GM23248 (cell line): Measurements from ENCODE around the gene ATOH7. TPM values are rescaled to one million over a fixed set of nuclear protein-coding genes. Genes with fewer than 3 reads are reported as not detected.

ENCODE experiments used
- DNase-seq: peaks from one replicate; pipeline ENCODE4 v3.0.0-alpha.2; 2015
- H2AFZ ChIP-seq: fragments of 200-600 bp; sonication (generic); 2 replicates; pipeline ENCODE4 v1.6.1; 2016; ENCODE audit warnings: antibody characterized with exemption
- H3F3A ChIP-seq: fragments of 200-600 bp; sonication (generic); 2 replicates; pipeline ENCODE4 v1.6.1; 2016; ENCODE audit warnings: mild to moderate bottlenecking, antibody characterized with exemption, mixed run types; ENCODE audit not compliant: insufficient read depth
- H3K27ac ChIP-seq: fragments of 200-600 bp; sonication (generic); 2 replicates; pipeline ENCODE4 v1.5.1; 2016; ENCODE audit warnings: mild to moderate bottlenecking
- H3K27me3 ChIP-seq: fragments of 200-600 bp; sonication (generic); replicated peaks from 2 replicates; pipeline ENCODE4 v1.6.1; 2016; ENCODE audit warnings: mild to moderate bottlenecking; ENCODE audit not compliant: insufficient read depth
- H3K36me3 ChIP-seq: fragments of 200-600 bp; sonication (generic); 2 replicates; pipeline ENCODE4 v1.6.1; 2016; ENCODE audit warnings: low read depth, mild to moderate bottlenecking
- H3K4me1 ChIP-seq: fragments of 200-600 bp; sonication (generic); 2 replicates; pipeline ENCODE4 v1.6.1; 2016; ENCODE audit warnings: mild to moderate bottlenecking; ENCODE audit not compliant: insufficient read depth
- H3K4me2 ChIP-seq: fragments of 200-600 bp; sonication (generic); one replicate; pipeline ENCODE4 v1.6.1; 2016; ENCODE audit warnings: mild to moderate bottlenecking; ENCODE audit not compliant: unreplicated experiment
- H3K4me3 ChIP-seq: fragments of 200-600 bp; sonication (generic); 2 replicates; pipeline ENCODE4 v1.5.1; 2016; ENCODE audit warnings: mild to moderate bottlenecking
- H3K79me2 ChIP-seq: fragments of 200-600 bp; sonication (generic); 2 replicates; pipeline ENCODE4 v1.6.1; 2016; ENCODE audit warnings: mild to moderate bottlenecking; ENCODE audit not compliant: insufficient read depth
- H3K9ac ChIP-seq: fragments of 200-600 bp; sonication (generic); 2 replicates; pipeline ENCODE4 v1.6.1; 2016; ENCODE audit warnings: mild to moderate bottlenecking
- H3K9me2 ChIP-seq: fragments of 200-600 bp; sonication (generic); 2 replicates; pipeline ENCODE4 v1.6.1; 2016; ENCODE audit warnings: mixed run types, mild to moderate bottlenecking, moderate library complexity; ENCODE audit not compliant: insufficient read depth
- H3K9me3 ChIP-seq: fragments of 200-600 bp; sonication (generic); one replicate; pipeline ENCODE4 v1.6.1; 2017; ENCODE audit warnings: low read depth
- H4K20me1 ChIP-seq: fragments of 200-600 bp; sonication (generic); 2 replicates; pipeline ENCODE4 v1.6.0; 2016; ENCODE audit not compliant: insufficient read depth
- EZH2 ChIP-seq: fragments of 200-600 bp; sonication (generic); IDR thresholded peaks from 2 replicates; pipeline ENCODE4 v1.6.1; 2018; ENCODE audit warnings: antibody characterized with exemption, mild to moderate bottlenecking; ENCODE audit not compliant: insufficient read depth, poor library complexity, severe bottlenecking
- EZH2phosphoT487 ChIP-seq: fragments of 200-600 bp; sonication (generic); IDR thresholded peaks from 2 replicates; pipeline ENCODE4 v1.6.1; 2018; ENCODE audit warnings: antibody characterized with exemption, moderate library complexity, mild to moderate bottlenecking, low read depth; ENCODE audit not compliant: insufficient read depth
- WGBS, 2 experiments: methylation state at CpG; one replicate each; pipeline ENCODE4 v1.1.6; 2015 to 2017; ENCODE audit warnings: low lambda C conversion rate in 2 of 2, low coverage in 1 of 2; ENCODE audit errors: missing lambda C conversion rate in 2 of 2; 5-methylcytosine and 5-hydroxymethylcytosine counted together
- in situ Hi-C: fragments of 300-500 bp; cut with MboI; formaldehyde crosslinking; loops from 2 replicates; pipeline ENCODE4 v1.15.0; 2020
- polyA plus RNA-seq: library from polyadenylated mRNA; unstranded; fragments of >200 nt; fragmentation: Nextera tagmentation; extraction: Ambion mirVana; gene quantifications from 2 replicates; pipeline ENCODE4 v1.2.1, GENCODE V29; 2016
- total RNA-seq: library from RNA; depleted of rRNA; stranded (reverse); fragments of >200 nt; shearing (Covaris generic); gene quantifications from 2 replicates; pipeline ENCODE4 v1.2.3, GENCODE V29; 2014

ATOH7 gene
- total and polyA plus RNA-seq, 2 experiments from 2014 or later, result not detected

DNA sequence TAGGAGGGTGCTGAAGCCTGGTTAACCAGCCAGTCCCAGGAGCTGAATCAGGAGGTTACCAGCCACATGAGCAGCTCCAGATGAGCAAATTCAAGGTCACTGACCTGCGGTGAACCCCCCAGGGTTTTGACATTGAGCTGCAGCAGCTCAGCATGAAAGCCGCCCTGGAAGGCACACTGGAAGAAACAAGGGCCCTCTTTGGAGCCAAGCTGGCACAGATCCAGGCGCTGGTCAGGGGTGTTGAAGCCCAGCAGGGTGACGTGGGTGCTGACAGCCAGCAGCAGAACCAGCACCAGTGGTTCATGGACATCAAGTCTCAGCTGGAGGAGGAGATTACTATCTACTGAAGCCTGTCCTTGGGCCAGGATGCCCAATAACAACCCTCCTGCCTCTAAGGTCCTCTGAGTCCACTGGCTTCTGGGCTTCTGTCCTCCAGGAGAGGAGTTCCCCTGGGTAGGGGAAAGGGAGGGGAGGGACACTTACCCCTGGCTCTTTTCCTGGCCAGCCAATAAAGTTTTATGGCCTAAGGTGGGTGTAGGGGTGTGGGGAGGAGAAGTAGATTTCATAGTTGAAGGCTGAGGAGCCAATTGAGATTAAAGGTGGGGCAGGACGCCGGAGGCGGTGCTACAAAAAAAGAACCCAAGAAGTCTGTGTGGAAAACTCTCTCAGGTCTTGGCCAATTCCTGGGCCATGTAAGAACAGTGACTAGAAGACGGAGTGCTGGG, 29.4 kb upstream of the ATOH7 start:
- no peaks in the 10 kb centered on the region for H4K20me1 ChIP-seq
- H3K9me3 ChIP-seq, result no peaks in the 10 kb centered on the region
- no peaks in the 10 kb centered on the region for H3K9me2 ChIP-seq
- H3K27ac ChIP-seq, result no peak overlapping the region
- 84 to 86% methylated on average over 8 of the region's 8 CpGs for WGBS, 2 experiments
- in situ Hi-C loops, result no loop called here
- no peaks in the 10 kb centered on the region for H3K27me3 ChIP-seq
- H3K4me2 ChIP-seq, result no peak overlapping the region
- H3K9ac ChIP-seq, result no peak overlapping the region
- H3K36me3 ChIP-seq, result no peaks in the 10 kb centered on the region
- no peaks in the 10 kb centered on the region for H3F3A ChIP-seq
- H3K4me1 ChIP-seq, result no peaks in the 10 kb centered on the region
- H3K79me2 ChIP-seq, result no peaks in the 10 kb centered on the region
- H2AFZ ChIP-seq, result no peak overlapping the region
- TF ChIP-seq EZH2phosphoT487, result no peak
- TF ChIP-seq EZH2, result no peak
- DNase-seq, result no peak
- no peak overlapping the region for H3K4me3 ChIP-seq

DNA sequence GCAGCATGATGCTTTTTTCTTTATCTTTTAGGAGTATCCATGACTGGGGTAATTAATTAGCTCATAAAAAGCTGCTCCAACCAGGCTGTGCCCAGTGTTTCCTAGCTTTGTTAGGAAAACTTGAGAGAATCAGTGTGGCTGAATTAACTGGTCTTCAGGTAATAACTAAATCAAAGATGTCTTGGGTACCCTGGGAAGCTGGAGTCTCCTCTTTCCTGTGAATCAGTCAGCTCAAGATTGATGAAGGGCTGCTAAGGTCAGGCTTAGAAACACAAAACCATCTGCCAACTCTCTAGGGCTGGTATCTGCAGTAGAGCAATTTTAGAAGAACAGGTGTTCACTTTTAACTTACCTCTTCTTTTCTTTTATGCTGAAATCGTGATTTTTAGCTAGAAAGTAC, 21.4 kb upstream of the ATOH7 start:
- no peak for TF ChIP-seq EZH2phosphoT487
- no peak for TF ChIP-seq EZH2
- Histone ChIP-seq H3K4me2 (no peak overlapping the region), H3K9me2 (no peaks in the 10 kb centered on the region), H3K4me1 (no peaks in the 10 kb centered on the region), H3K36me3 (no peaks in the 10 kb centered on the region), H3K9me3 (no peaks in the 10 kb centered on the region), H3K27me3 (no peaks in the 10 kb centered on the region), H4K20me1 (no peaks in the 10 kb centered on the region), H3K9ac (no peak overlapping the region), H3K79me2 (no peaks in the 10 kb centered on the region), H3K27ac (no peak overlapping the region), H3K4me3 (no peak overlapping the region), H2AFZ (no peak overlapping the region), H3F3A (no peaks in the 10 kb centered on the region)
- in situ Hi-C loops, result no loop called here
- no peak for DNase-seq
- 0 to 9% methylated on average over 1 of the region's 1 CpG for WGBS, 2 experiments

DNA sequence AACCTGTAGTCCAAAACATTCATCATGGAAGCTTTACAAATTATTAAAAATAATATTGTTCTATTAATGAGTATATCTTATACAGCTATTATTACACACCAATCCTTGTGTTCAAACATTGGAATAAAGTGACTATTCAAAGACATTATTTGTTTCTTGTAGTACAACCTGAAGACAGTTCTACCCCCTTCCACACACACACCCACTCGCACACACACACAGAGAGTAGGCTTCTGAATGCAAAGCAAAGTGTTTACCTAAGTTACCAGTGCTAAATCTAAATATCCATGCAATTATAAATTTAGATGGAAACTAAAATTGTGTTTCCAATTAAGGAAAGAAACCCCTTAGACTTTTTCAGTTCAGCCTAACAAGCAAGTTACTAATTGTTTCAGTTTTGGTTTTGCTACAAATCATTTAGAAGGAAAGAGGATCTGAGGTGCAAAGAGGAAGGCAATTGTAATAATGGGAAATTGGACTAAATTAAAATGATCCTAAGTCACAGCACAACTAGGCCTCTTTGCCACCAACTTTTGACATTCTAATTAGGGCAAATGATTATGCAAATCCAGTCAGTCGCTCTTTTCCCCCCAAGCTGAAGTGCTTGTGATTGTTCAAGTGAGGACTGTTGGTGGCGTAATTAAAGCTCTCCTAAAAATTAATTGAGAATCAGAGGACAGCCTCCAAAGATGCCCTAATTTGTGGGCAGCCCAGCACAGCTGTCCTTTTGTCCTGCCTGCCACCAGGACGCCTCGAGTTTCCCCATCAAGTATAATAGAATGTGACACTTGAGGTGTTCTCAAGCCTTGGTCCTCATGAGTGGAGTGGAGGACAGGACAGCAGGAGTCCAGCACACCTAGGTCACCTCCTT, 19.9 kb upstream of the ATOH7 start:
- H3F3A ChIP-seq, result no peaks in the 10 kb centered on the region
- no peaks in the 10 kb centered on the region for H3K9me3 ChIP-seq
- no peak overlapping the region for H3K27ac ChIP-seq
- H3K4me1 ChIP-seq, result no peaks in the 10 kb centered on the region
- no peaks in the 10 kb centered on the region for H3K79me2 ChIP-seq
- H3K9ac ChIP-seq, result no peak overlapping the region
- H3K36me3 ChIP-seq, result no peaks in the 10 kb centered on the region
- no peak overlapping the region for H3K4me2 ChIP-seq
- WGBS, 2 experiments, result 82% methylated on average over 5 of the region's 5 CpGs
- no peak overlapping the region for H3K4me3 ChIP-seq
- H3K9me2 ChIP-seq, result no peaks in the 10 kb centered on the region
- H2AFZ ChIP-seq, result no peak overlapping the region
- H3K27me3 ChIP-seq, result no peaks in the 10 kb centered on the region
- H4K20me1 ChIP-seq, result no peaks in the 10 kb centered on the region
- in situ Hi-C loops, result no loop called here
- no peak for DNase-seq
- TF ChIP-seq EZH2 (no peak), EZH2phosphoT487 (no peak)

DNA sequence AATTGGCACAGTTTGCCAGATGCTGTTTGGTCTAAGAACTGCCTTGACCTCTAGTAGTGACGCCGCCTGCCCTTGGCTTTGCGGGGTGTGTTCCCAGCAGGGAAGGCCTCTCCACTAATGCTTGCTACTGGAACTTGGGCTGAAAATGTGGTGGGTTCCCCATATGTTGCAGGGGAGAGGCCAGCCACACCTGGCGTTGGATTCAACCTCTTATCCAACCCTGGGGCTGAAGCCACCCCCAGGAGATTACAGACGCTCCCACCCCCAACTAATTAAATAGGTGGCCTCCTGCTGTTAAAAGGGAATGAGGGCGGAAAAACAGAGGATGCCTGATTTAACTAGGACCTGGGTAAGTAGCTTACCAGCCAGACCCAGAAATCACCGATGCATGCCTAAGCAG, 19.2 kb upstream of the ATOH7 start:
- Histone ChIP-seq H3K4me1 (no peaks in the 10 kb centered on the region), H3K9ac (no peak overlapping the region), H3F3A (no peaks in the 10 kb centered on the region), H3K27ac (no peak overlapping the region), H3K36me3 (no peaks in the 10 kb centered on the region), H3K9me2 (no peaks in the 10 kb centered on the region), H3K9me3 (no peaks in the 10 kb centered on the region), H2AFZ (no peak overlapping the region), H3K79me2 (no peaks in the 10 kb centered on the region), H4K20me1 (no peaks in the 10 kb centered on the region), H3K4me2 (no peak overlapping the region), H3K4me3 (no peak overlapping the region), H3K27me3 (no peaks in the 10 kb centered on the region)
- 74 to 78% methylated on average over 7 of the region's 7 CpGs for WGBS, 2 experiments
- in situ Hi-C loops, result no loop called here
- DNase-seq, result no peak
- TF ChIP-seq EZH2phosphoT487, result no peak
- TF ChIP-seq EZH2, result no peak
